Panc1 (cell line): Measurements from ENCODE around the gene POLR1G. TPM values are rescaled to one million over a fixed set of nuclear protein-coding genes. Genes with fewer than 3 reads are reported as not detected.

Experiments
- ATAC-seq: fragments of 200-7000 bp; cut with Tn5 transposase; 2 replicates; pipeline ENCODE4 v1.9.1; 2020; ENCODE audit warnings: mild to moderate bottlenecking, moderate library complexity
- BruUV-seq: library from RNA; stranded (reverse); fragments of 400-500 nt; replicated peaks from 2 replicates; lab custom pipeline; 2021; lab: Mats Ljungman, UMichigan
- CTCF ChIA-PET: fragments of 300-600 bp; sonication (Branson Sonifier 250); formaldehyde crosslinking; loops from one replicate; lab custom pipeline; 2022; ENCODE audit warnings: antibody characterized with exemption; lab: Charles Lee
- POLR2A ChIA-PET: fragments of 300-600 bp; sonication (Branson Sonifier 250); formaldehyde crosslinking; loops from one replicate; lab custom pipeline; 2022; ENCODE audit warnings: antibody characterized with exemption; lab: Charles Lee
- DNase-seq: peaks from one replicate; pipeline ENCODE4 v3.0.0-alpha.2; 2010; ENCODE audit warnings: low read depth, low spot score
- H3K27ac ChIP-seq: 2 replicates; pipeline ENCODE4 v1.5.1; 2011; ENCODE audit warnings: mild to moderate bottlenecking, low read length, inconsistent platforms
- H3K27me3 ChIP-seq: fragments of 200-500 bp; sonication (Bioruptor generic); 2 replicates; pipeline ENCODE4 v1.6.0; 2014; ENCODE audit warnings: low read length, inconsistent platforms; ENCODE audit not compliant: control insufficient read depth, insufficient read depth
- H3K36me3 ChIP-seq: fragments of 200-500 bp; sonication (Bioruptor generic); 2 replicates; pipeline ENCODE4 v1.5.1; 2014; ENCODE audit warnings: inconsistent platforms, mild to moderate bottlenecking, low read length, moderate library complexity; ENCODE audit not compliant: control insufficient read depth, insufficient read depth
- H3K4me1 ChIP-seq: 2 replicates; pipeline ENCODE4 v1.5.1; 2011; ENCODE audit warnings: inconsistent platforms, mild to moderate bottlenecking, low read length, moderate library complexity; ENCODE audit not compliant: control insufficient read depth, insufficient read depth
- H3K4me3 ChIP-seq, 2 experiments: 2 replicates each; pipeline ENCODE4 v1.5.1; 2011 to 2012; ENCODE audit warnings: low read depth in 2 of 2, low read length in 2 of 2, mild to moderate bottlenecking in 2 of 2, inconsistent platforms in 1 of 2, moderate library complexity in 1 of 2
- H3K9me3 ChIP-seq: fragments of 200-500 bp; sonication (Bioruptor generic); 2 replicates; pipeline ENCODE4 v1.5.1; 2014; ENCODE audit warnings: low read depth, mild to moderate bottlenecking, inconsistent platforms, low read length, moderate library complexity; ENCODE audit not compliant: control insufficient read depth, insufficient read depth
- POLR2AphosphoS5 ChIP-seq: IDR thresholded peaks from 2 replicates; pipeline ENCODE4 v1.6.1; 2012; ENCODE audit warnings: mild to moderate bottlenecking, low read depth, low read length, moderate library complexity
- SIN3A ChIP-seq: IDR thresholded peaks from 2 replicates; pipeline ENCODE4 v1.6.1; 2012; ENCODE audit warnings: low read depth, mild to moderate bottlenecking, low read length, moderate library complexity, borderline replicate concordance; ENCODE audit not compliant: insufficient read depth
- TCF7L2 ChIP-seq: IDR thresholded peaks from 2 replicates; pipeline ENCODE4 v1.6.1; 2011; ENCODE audit warnings: mild to moderate bottlenecking, low read depth, low read length, inconsistent platforms
- in situ Hi-C: cut with HindIII; loops from 2 replicates; pipeline ENCODE4 v1.10.0; 2016; ENCODE audit warnings: low sequenced_read_pairs, low pct_unique_long_range_greater_than_20kb
- intact Hi-C: fragments of 100-400 bp; cut with micrococcal nuclease; formaldehyde crosslinking; loops from one replicate; pipeline ENCODE4 v1.10.0; 2022; ENCODE audit not compliant: unreplicated experiment
- total RNA-seq: library from RNA; stranded (reverse); gene quantifications from one replicate; pipeline ENCODE4 v1.2.1, GENCODE V29; 2021; ENCODE audit not compliant: unreplicated experiment
- TF ChIP-seq, protein P1 (sequence below), 2 experiments: IDR thresholded peaks; 2 replicates each; pipeline ENCODE4 v1.6.1; 2011 to 2012; ENCODE audit warnings: low read depth in 2 of 2, control low read depth in 1 of 2, low read length in 1 of 2, mild to moderate bottlenecking in 1 of 2, moderate library complexity in 1 of 2; ENCODE audit not compliant: insufficient read depth in 1 of 2
- TF ChIP-seq, protein P2 (sequence below): fragments of 450-650 bp; IDR thresholded peaks from 2 replicates; pipeline ENCODE4 v1.5.1; 2017; ENCODE audit warnings: mild to moderate bottlenecking

Gene POLR1G
- total RNA-seq, 1 experiment from 2014 or later, result 27.8 TPM

DNA sequence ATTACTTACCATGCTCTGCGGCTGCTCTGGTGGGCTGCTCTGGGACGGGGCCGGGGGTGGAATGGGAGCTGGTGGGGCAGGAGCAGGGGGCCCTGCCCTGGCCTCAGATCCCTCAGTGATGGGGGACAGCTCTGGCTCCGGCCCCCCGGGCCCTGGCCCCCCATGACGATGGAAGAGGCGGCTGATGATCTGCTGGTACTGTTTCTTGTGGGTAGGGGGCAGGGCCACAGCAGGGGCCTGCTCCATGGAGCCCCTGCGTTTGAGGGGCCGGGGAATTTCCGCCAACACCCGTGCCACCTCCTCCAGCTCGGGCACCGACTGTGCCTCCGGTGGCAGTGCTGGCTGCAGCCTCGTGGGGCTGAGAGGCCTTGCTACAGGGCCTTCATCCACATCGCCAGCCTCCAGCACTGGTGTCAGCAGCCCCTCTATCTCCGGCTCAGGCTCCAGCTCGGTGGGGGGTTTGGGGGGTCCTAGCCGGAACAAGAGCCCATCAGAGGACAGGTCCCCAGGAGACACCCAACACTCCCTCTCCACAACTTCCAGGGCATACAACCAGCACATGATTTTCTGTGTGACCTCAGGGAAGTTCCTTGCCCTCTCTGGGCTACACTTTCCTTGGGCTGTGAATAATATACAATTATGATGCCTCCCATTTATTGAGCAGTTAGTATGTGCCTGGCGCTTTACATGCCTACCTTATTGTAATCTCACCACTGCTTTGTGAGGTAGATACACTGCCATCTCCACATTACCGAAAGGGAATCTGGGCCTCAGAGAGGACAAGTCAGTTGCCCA lies 14.4 kb upstream of the POLR1G start:
- intact Hi-C loops, result no loop called here
- Histone ChIP-seq H3K4me3 (no peak overlapping the region), H3K27me3 (no peaks in the 10 kb centered on the region), H3K9me3 (no peaks in the 10 kb centered on the region), H3K36me3 (no peaks in the 10 kb centered on the region; the same call in 1 of the 2 replicates), H3K4me1 (no peaks in the 10 kb centered on the region), H3K27ac (no peak overlapping the region)
- in situ Hi-C loops, result no loop called here
- ChIA-PET CTCF (no interaction called here), POLR2A (no interaction called here)
- BruUV-seq, result no TSS peak
- DNase-seq (no peak), ATAC-seq (no peak)
- TF ChIP-seq POLR2AphosphoS5 (no peak), TCF7L2 (no peak), SIN3A (no peak)
- TF ChIP-seq, protein P1, sequence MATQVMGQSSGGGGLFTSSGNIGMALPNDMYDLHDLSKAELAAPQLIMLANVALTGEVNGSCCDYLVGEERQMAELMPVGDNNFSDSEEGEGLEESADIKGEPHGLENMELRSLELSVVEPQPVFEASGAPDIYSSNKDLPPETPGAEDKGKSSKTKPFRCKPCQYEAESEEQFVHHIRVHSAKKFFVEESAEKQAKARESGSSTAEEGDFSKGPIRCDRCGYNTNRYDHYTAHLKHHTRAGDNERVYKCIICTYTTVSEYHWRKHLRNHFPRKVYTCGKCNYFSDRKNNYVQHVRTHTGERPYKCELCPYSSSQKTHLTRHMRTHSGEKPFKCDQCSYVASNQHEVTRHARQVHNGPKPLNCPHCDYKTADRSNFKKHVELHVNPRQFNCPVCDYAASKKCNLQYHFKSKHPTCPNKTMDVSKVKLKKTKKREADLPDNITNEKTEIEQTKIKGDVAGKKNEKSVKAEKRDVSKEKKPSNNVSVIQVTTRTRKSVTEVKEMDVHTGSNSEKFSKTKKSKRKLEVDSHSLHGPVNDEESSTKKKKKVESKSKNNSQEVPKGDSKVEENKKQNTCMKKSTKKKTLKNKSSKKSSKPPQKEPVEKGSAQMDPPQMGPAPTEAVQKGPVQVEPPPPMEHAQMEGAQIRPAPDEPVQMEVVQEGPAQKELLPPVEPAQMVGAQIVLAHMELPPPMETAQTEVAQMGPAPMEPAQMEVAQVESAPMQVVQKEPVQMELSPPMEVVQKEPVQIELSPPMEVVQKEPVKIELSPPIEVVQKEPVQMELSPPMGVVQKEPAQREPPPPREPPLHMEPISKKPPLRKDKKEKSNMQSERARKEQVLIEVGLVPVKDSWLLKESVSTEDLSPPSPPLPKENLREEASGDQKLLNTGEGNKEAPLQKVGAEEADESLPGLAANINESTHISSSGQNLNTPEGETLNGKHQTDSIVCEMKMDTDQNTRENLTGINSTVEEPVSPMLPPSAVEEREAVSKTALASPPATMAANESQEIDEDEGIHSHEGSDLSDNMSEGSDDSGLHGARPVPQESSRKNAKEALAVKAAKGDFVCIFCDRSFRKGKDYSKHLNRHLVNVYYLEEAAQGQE (IDR thresholded peaks at IDR 0.05; ENCODE audit: insufficient read depth in 1 of 2, low read depth in 2 of 2, low read length in 1 of 2), result no peak
- TF ChIP-seq, protein P2, sequence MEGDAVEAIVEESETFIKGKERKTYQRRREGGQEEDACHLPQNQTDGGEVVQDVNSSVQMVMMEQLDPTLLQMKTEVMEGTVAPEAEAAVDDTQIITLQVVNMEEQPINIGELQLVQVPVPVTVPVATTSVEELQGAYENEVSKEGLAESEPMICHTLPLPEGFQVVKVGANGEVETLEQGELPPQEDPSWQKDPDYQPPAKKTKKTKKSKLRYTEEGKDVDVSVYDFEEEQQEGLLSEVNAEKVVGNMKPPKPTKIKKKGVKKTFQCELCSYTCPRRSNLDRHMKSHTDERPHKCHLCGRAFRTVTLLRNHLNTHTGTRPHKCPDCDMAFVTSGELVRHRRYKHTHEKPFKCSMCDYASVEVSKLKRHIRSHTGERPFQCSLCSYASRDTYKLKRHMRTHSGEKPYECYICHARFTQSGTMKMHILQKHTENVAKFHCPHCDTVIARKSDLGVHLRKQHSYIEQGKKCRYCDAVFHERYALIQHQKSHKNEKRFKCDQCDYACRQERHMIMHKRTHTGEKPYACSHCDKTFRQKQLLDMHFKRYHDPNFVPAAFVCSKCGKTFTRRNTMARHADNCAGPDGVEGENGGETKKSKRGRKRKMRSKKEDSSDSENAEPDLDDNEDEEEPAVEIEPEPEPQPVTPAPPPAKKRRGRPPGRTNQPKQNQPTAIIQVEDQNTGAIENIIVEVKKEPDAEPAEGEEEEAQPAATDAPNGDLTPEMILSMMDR, result no peak

DNA sequence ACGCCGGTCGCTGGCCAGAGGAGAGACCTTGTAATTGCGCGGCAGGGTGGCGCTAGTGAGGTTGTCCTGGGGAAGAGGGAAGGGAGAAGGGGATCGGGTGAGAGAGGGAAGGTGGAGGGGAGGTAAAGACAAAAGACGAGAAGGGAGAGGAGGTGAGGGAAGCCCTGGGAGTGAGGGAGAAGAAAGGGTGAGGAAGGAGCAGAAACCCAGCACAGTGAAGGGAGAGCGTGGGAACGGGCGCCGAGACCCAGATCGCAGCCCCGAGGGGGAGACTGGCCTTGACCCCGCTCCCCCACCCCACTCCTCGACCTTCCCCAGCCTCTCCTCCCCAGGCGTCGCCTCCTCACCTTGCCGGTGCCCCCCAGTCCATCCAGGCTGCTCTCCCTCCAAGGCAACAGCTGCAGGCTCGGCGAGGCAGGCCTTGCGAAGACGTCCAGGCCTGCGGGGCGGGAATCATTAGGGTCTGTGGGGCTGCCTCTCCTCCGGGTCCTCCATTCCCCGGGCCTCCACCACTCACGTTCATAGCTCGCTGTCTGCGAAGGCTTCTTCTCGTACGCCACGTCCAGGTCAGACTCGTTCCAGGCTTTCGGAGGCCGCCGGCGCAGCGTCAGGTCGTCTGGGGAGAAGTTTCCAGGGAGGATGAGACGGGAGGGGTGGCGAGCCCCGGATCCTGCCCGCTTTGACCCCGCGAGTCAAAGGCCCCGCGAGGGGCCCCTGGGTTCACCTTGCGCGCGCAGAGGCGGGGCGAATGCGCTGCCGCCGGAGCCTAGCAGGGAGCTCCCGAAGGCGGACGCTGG lies 10.4 kb upstream of the POLR1G start:
- DNase-seq (no peak), ATAC-seq (no peak)
- no peak overlapping the region for H3K4me3 ChIP-seq
- CTCF ChIA-PET, result no interaction called here
- H3K27ac ChIP-seq, result no peak overlapping the region
- in situ Hi-C loops, result no loop called here
- intact Hi-C loops, result no loop called here
- H3K9me3 ChIP-seq, result no peaks in the 10 kb centered on the region
- TF ChIP-seq, protein P2, result no peak
- no peak for TF ChIP-seq SIN3A
- TF ChIP-seq, protein P1 (IDR thresholded peaks at IDR 0.05; ENCODE audit: insufficient read depth in 1 of 2, low read depth in 2 of 2, low read length in 1 of 2), result no peak
- TF ChIP-seq TCF7L2, result no peak
- TF ChIP-seq POLR2AphosphoS5, result no peak
- H3K36me3 ChIP-seq, result no peaks in the 10 kb centered on the region; the same call in 1 of the 2 replicates
- no peaks in the 10 kb centered on the region for H3K4me1 ChIP-seq
- no peaks in the 10 kb centered on the region for H3K27me3 ChIP-seq
- POLR2A ChIA-PET, result no interaction called here
- no TSS peak for BruUV-seq
